Measurements from ENCODE around the gene CDC42BPA.
A peak's percentile ranks its signal among the peaks of the same experiment; 100 is the strongest.

The CDC42BPA gene

DNA sequence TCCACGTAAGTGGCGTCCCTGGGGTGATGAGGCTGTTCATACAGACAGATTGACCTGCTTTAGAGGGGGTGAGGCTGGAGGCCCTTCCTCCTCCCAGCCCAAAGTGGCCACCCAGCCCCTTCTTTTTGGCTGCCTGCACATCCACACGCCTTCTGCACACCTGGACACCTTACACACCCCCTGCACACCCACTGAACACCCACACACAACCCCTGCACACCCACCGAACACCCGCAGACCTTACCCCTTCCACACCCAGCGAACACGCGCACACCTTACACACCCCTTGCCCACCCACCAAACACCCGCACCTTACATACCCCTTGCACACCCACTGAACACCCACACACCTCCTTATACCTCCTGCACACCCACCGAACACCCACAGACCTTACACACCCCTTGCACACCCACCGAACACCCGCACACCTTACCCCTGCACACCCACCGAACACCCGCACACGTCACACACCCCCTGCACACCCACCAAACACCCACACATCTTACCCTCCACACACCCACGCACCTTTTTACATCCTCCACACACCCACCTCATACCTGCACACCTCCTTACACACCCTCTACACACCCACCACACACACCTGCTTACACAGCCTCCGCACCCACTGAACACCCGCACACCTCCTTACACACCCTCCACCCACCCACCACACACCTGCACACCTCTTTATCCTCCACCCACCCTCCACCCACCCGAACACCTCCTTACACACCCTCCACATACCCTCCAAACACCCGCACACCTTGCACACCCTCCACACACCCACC is 340.5 kb downstream of the CDC42BPA start:
- Histone ChIP-seq H3K4me3 (ENCODE audit: low read length) (no peak overlapping the region), H3K27me3 (ENCODE audit: control insufficient read depth, insufficient read depth, low read length) (no peaks in the 10 kb centered on the region), H3K27ac (ENCODE audit: low read depth, low read length) (no peak overlapping the region), H3K9ac (ENCODE audit: low read length) (no peak overlapping the region), H3K36me3 (ENCODE audit: control insufficient read depth, insufficient read depth, low read length) (peaks cover 19% of the 10 kb centered on the region), H3K4me1 (ENCODE audit: control insufficient read depth, insufficient read depth, low read length) (peaks cover 23% of the 10 kb centered on the region)

GRCh38 chr1:226976978-226977642 is 341.2 kb downstream of the CDC42BPA start:
- no peak overlapping the region for H3K27ac ChIP-seq (ENCODE audit: low read depth, low read length)
- H3K36me3 ChIP-seq (ENCODE audit: control insufficient read depth, insufficient read depth, low read length), result peaks cover 17% of the 10 kb centered on the region
- no peak overlapping the region for H3K4me3 ChIP-seq (ENCODE audit: low read length)
- H3K4me1 ChIP-seq (ENCODE audit: control insufficient read depth, insufficient read depth, low read length), result peaks cover 27% of the 10 kb centered on the region
- no peaks in the 10 kb centered on the region for H3K27me3 ChIP-seq (ENCODE audit: control insufficient read depth, insufficient read depth, low read length)
- H3K9ac ChIP-seq (ENCODE audit: low read length), result no peak overlapping the region

DNA sequence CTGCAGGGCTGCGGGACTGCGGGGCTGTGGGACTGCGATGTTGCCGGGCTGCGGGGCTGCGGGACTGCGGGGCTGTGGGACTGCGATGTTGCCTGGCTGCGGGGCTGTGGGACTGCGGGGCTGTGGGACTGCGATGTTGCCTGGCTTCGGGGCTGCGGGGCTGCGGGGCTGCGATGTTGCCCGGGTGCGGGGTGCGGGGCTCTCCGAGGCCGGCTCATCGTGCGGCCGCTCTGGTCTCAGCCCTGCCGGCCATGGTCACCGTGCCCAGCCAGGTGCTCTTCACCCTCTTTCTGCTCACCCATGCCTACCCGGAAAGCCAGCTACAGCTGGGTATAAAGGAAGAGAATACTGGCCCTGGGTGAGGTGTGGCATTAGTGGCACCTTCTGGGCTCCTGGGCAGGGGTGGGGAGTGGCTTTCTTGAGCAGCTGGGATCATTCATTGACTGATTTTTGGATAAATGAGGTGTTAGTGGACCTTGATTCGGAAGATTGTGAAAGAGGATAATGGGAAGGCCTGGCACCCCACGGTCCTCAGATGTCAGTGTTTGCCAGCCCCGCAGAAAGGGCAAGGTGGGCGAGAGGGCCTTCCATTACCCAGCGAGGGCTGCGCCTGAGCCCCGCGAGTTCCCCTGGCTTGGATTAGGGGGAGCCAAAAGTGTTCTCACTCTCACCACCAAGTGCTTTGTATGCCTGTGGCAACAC is 341.9 kb downstream of the CDC42BPA start:
- H3K36me3 ChIP-seq (ENCODE audit: control insufficient read depth, insufficient read depth, low read length), result peaks cover 11% of the 10 kb centered on the region
- no peak overlapping the region for H3K4me3 ChIP-seq (ENCODE audit: low read length)

DNA sequence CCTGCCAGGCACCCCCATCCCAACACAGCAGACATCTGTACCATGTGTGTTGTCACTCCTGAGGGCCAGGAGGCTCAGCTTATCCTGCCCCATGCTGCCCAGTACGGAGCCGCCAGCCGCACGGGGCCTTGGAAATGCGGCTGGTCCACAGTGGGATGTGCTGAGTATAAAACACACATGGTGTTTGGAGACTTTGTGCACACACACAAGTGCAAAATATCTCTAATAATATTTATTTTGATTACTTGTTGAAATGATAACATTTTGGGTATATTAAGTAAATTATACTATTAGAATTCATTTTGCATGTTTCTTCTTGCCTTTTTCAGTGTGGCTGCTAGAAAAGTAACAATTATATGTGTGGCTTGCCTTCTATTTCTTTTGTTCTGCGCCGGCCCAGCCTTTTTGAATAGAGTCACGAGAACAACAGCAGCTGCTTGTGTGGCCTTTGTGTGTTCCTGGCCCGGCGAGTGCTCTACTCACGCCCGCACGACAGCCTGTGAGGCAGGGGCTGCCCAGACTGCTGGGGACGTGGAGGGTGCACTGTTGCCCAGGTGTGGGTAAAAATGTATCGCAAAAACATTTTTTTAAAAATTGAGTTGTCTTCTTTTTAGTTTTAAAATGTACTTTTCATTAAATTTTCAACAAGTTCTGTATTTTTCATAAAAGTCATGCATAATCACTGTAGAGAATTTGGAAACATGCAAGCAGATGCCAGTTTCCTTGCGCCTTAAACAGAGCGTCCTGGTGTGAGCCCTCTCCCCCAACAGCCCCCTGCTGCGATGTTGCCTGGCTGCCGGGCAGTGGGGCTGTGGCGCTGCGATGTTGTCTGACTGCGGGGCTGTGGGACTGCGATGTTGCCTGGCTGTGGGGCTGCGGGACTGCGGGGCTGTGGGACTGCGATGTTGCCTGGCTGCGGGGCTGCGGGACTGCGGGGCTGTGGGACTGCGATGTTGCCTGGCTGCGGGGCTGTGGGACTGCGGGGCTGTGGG is 342.7 kb downstream of the CDC42BPA start:
- H3K4me3 ChIP-seq (ENCODE audit: low read length), result no peak overlapping the region
- no peak overlapping the region for H3K9ac ChIP-seq (ENCODE audit: low read length)
- peak overlapping the region; percentile 95 for H3K27ac ChIP-seq (ENCODE audit: low read depth, low read length)
- H3K4me1 ChIP-seq (ENCODE audit: control insufficient read depth, insufficient read depth, low read length), result peaks cover 27% of the 10 kb centered on the region
- H3K36me3 ChIP-seq (ENCODE audit: control insufficient read depth, insufficient read depth, low read length), result peaks cover 11% of the 10 kb centered on the region
- H3K27me3 ChIP-seq (ENCODE audit: control insufficient read depth, insufficient read depth, low read length), result no peaks in the 10 kb centered on the region

More for the DNA sequence above, 341.9 kb downstream of the CDC42BPA start:
- Histone ChIP-seq H3K4me1 (ENCODE audit: control insufficient read depth, insufficient read depth, low read length) (peaks cover 27% of the 10 kb centered on the region), H3K9ac (ENCODE audit: low read length) (no peak overlapping the region), H3K27ac (ENCODE audit: low read depth, low read length) (no peak overlapping the region), H3K27me3 (ENCODE audit: control insufficient read depth, insufficient read depth, low read length) (no peaks in the 10 kb centered on the region)

DNA sequence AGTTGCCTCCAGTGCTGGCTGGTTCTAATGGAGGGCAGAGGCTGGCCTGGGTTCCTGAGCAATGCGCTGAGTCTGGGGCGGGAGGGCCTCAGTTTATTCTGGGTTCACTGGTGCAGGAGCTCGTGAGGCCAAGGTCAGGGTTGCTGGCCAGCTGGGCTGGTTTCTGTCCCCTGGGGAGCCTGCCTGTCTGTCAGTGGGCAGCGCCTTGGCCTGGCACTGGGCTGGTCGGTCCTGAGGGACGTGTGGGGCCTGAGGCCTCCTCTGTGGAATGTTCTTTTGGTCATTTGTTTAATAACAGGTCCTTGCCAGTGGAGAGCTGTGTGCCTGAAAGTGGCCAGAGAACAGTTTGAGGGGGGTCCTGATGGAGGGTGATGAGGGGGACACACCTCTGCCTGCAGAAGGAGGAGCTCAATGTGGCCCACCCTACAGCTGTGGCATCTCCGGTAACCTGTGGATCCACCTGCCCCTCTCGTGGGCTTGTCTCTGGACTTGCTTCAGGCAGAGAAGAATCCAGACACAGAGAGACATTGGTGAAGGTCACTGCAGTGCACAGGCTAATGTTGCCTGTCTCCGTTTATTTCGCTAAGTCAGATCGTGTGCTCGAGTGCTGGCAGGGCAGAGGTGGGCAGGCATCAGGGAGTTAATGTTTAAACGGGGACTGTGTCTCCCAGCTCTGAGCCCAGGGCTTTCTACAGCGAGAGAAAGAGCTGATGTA is 343.6 kb downstream of the CDC42BPA start:
- H3K36me3 ChIP-seq (ENCODE audit: control insufficient read depth, insufficient read depth, low read length), result peaks cover 14% of the 10 kb centered on the region
- H3K27me3 ChIP-seq (ENCODE audit: control insufficient read depth, insufficient read depth, low read length), result no peaks in the 10 kb centered on the region
- peak overlapping the region; percentile 95 for H3K27ac ChIP-seq (ENCODE audit: low read depth, low read length)
- H3K4me1 ChIP-seq (ENCODE audit: control insufficient read depth, insufficient read depth, low read length), result peaks cover 27% of the 10 kb centered on the region
- no peak overlapping the region for H3K9ac ChIP-seq (ENCODE audit: low read length)
- H3K4me3 ChIP-seq (ENCODE audit: low read length), result peak overlapping the region; percentile 18

GRCh38 chr1:226973898-226974543 is 344.3 kb downstream of the CDC42BPA start:
- Histone ChIP-seq H3K4me3 (ENCODE audit: low read length) (no peak overlapping the region), H3K4me1 (ENCODE audit: control insufficient read depth, insufficient read depth, low read length) (peaks cover 27% of the 10 kb centered on the region), H3K27me3 (ENCODE audit: control insufficient read depth, insufficient read depth, low read length) (no peaks in the 10 kb centered on the region), H3K27ac (ENCODE audit: low read depth, low read length) (peak overlapping the region; percentile 95), H3K36me3 (ENCODE audit: control insufficient read depth, insufficient read depth, low read length) (peaks cover 14% of the 10 kb centered on the region), H3K9ac (ENCODE audit: low read length) (no peak overlapping the region)

- H3K4me3 ChIP-seq (ENCODE audit: low read length), result no peak overlapping the region
- H3K9ac ChIP-seq (ENCODE audit: low read length), result no peak overlapping the region
- H3K36me3 ChIP-seq (ENCODE audit: control insufficient read depth, insufficient read depth, low read length), result peaks cover 12% of the 10 kb centered on the region
- H3K27me3 ChIP-seq (ENCODE audit: control insufficient read depth, insufficient read depth, low read length), result no peaks in the 10 kb centered on the region
- peak overlapping the region; percentile 95 for H3K27ac ChIP-seq (ENCODE audit: low read depth, low read length)
- peaks cover 27% of the 10 kb centered on the region for H3K4me1 ChIP-seq (ENCODE audit: control insufficient read depth, insufficient read depth, low read length)
Observed at GRCh38 chr1:226973371-226973897, 344.9 kb downstream of the CDC42BPA start.

- Histone ChIP-seq H3K9ac (ENCODE audit: low read length) (no peak overlapping the region), H3K27me3 (ENCODE audit: control insufficient read depth, insufficient read depth, low read length) (no peaks in the 10 kb centered on the region), H3K27ac (ENCODE audit: low read depth, low read length) (peak overlapping the region; percentile 95), H3K4me3 (ENCODE audit: low read length) (no peak overlapping the region), H3K36me3 (ENCODE audit: control insufficient read depth, insufficient read depth, low read length) (peaks cover 9% of the 10 kb centered on the region), H3K4me1 (ENCODE audit: control insufficient read depth, insufficient read depth, low read length) (peaks cover 27% of the 10 kb centered on the region)
Observed at GRCh38 chr1:226972931-226973330, 345.4 kb downstream of the CDC42BPA start.

DNA sequence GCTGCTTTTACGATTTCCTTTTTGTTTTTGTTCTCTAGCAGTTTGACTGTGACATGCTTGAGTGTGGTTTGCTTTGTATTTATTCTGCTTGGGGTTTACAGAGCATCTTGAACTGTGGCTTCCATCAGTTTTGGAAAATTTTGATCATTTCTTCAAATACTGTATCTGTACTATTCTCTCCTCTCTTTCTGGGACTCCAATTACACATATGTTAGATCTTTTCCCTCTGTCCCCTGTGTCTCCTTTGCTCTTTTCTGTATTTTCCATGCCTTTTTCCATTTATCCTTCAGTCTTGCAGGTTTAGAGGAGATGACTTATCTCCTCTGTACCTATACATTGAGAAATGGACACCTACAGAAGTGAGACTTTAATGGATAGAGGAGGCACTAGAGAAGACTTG is 346.5 kb downstream of the CDC42BPA start:
- no peak overlapping the region for H3K27ac ChIP-seq (ENCODE audit: low read depth, low read length)
- no peak overlapping the region for H3K9ac ChIP-seq (ENCODE audit: low read length)
- H3K36me3 ChIP-seq (ENCODE audit: control insufficient read depth, insufficient read depth, low read length), result peaks cover 3% of the 10 kb centered on the region
- no peaks in the 10 kb centered on the region for H3K27me3 ChIP-seq (ENCODE audit: control insufficient read depth, insufficient read depth, low read length)
- no peak overlapping the region for H3K4me3 ChIP-seq (ENCODE audit: low read length)
- peaks cover 27% of the 10 kb centered on the region for H3K4me1 ChIP-seq (ENCODE audit: control insufficient read depth, insufficient read depth, low read length)

DNA sequence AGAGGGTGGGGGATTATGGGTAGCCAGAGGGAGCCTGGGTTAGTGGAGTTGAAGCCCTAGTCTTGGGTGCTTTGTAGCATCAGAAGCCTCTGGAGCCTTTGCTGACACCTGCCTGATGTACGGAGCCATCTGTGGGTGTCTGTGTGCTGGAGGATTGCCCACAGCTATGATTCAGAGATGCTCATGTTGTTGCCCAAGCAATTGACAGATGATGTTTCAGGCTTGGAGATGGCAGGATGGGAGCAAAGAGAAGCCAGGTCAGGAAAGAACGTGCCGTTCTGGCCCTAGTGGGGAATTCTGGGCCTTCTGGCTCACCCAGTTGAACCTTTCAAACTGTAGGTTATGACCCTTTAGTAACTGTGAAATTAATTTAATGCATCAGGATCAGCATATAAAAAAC is 350.6 kb downstream of the CDC42BPA start:
- H3K9ac ChIP-seq (ENCODE audit: low read length), result no peak overlapping the region
- H3K4me3 ChIP-seq (ENCODE audit: low read length), result no peak overlapping the region
- peaks cover 7% of the 10 kb centered on the region for H3K36me3 ChIP-seq (ENCODE audit: control insufficient read depth, insufficient read depth, low read length)
- H3K4me1 ChIP-seq (ENCODE audit: control insufficient read depth, insufficient read depth, low read length), result peaks cover 3% of the 10 kb centered on the region
- no peaks in the 10 kb centered on the region for H3K27me3 ChIP-seq (ENCODE audit: control insufficient read depth, insufficient read depth, low read length)
- H3K27ac ChIP-seq (ENCODE audit: low read depth, low read length), result no peak overlapping the region

DNA sequence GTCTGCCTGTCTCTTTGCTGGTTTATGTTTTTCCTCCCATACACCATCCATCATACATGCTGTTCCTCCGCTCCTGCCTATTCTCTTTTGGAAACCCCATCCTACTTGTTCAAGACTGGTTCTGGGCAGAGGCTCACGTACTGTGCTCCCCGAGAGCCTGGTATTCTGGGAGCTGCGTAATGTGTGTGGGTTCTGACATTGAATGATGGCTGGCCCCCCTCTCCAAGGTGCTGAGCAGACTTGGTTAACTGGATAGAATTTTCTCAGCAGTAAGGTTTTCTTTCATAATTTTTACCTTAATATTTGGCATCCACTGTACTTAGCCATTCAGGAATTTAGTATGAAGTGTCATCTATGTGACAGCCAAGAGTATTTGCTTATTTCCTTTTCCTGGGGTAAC is 351.6 kb downstream of the CDC42BPA start:
- no peak overlapping the region for H3K27ac ChIP-seq (ENCODE audit: low read depth, low read length)
- H3K4me3 ChIP-seq (ENCODE audit: low read length), result no peak overlapping the region
- no peaks in the 10 kb centered on the region for H3K4me1 ChIP-seq (ENCODE audit: control insufficient read depth, insufficient read depth, low read length)
- H3K9ac ChIP-seq (ENCODE audit: low read length), result no peak overlapping the region
- no peaks in the 10 kb centered on the region for H3K27me3 ChIP-seq (ENCODE audit: control insufficient read depth, insufficient read depth, low read length)
- peaks cover 7% of the 10 kb centered on the region for H3K36me3 ChIP-seq (ENCODE audit: control insufficient read depth, insufficient read depth, low read length)

Data from rectal smooth muscle tissue (tissue), 1 donor.